GM12878 (cell line): ENCODE data around the gene ARID3A. TPM values are rescaled to one million over a fixed set of nuclear protein-coding genes. Genes with fewer than 3 reads are reported as not detected.

Experiments
- ATAC-seq: fragments of 200-7000 bp; cut with Tn5 transposase; 3 replicates; pipeline ENCODE4 v1.9.1; 2020; ENCODE audit warnings: mild to moderate bottlenecking, moderate library complexity
- BruUV-seq: library from RNA; stranded (reverse); fragments of 400-500 nt; replicated peaks from 2 replicates; lab custom pipeline; 2021; lab: Mats Ljungman, UMichigan
- CTCF ChIA-PET: fragments of 300-600 bp; sonication (Branson Sonifier 250); formaldehyde crosslinking; extraction: SDS; loops from one replicate; lab custom pipeline; 2021; ENCODE audit warnings: inconsistent platforms; lab: Yijun Ruan, JAX
- POLR2A ChIA-PET: fragments of 350-600 bp; formaldehyde crosslinking; extraction: SDS; loops from one replicate; lab custom pipeline; 2021; ENCODE audit warnings: inconsistent platforms; lab: Charles Lee
- RAD21 ChIA-PET: fragments of 300-600 bp; sonication (Branson Sonifier 250); formaldehyde crosslinking; loops from one replicate; lab custom pipeline; 2023; ENCODE audit warnings: antibody characterized with exemption; ENCODE audit not compliant: unreplicated experiment; lab: Charles Lee
- SMC1A ChIA-PET: fragments of 300-600 bp; sonication (Branson Sonifier 250); formaldehyde crosslinking; loops from one replicate; lab custom pipeline; 2023; ENCODE audit not compliant: unreplicated experiment, uncharacterized antibody; lab: Charles Lee
- DNase-seq: peaks from one replicate; pipeline ENCODE4 v3.0.0-alpha.2; 2011; ENCODE audit warnings: low read depth, low spot score
- FAIRE-seq: peaks from 3 replicates; lab custom pipeline; 2011; peaks lifted over from hg19 to GRCh38; lab: Jason Lieb, UNC
- H2AFZ ChIP-seq: 2 replicates; pipeline ENCODE4 v1.6.0; 2011; ENCODE audit warnings: low read depth, low read length, control low read depth; ENCODE audit not compliant: control insufficient read depth
- H3K27ac ChIP-seq: 2 replicates; pipeline ENCODE4 v1.5.1; 2011; ENCODE audit warnings: control low read depth; ENCODE audit not compliant: control insufficient read depth, insufficient read depth
- H3K27me3 ChIP-seq, 2 experiments: replicated peaks in 1 of 2; 2 replicates each; pipeline versions ENCODE4 v1.6.0 to v1.6.1; 2011; ENCODE audit warnings: low read length in 1 of 2; ENCODE audit not compliant: control insufficient read depth in 2 of 2, insufficient read depth in 2 of 2
- H3K36me3 ChIP-seq, 2 experiments: 2 replicates each; pipeline ENCODE4 v1.5.1; 2011; ENCODE audit warnings: low read length in 1 of 2; ENCODE audit not compliant: control insufficient read depth in 2 of 2, insufficient read depth in 2 of 2
- H3K4me1 ChIP-seq: 2 replicates; pipeline ENCODE4 v1.6.1; 2011; ENCODE audit warnings: mild to moderate bottlenecking, low read length, moderate library complexity, mixed read lengths; ENCODE audit not compliant: control insufficient read depth, insufficient read depth
- H3K4me2 ChIP-seq: 2 replicates; pipeline ENCODE4 v1.6.0; 2011; ENCODE audit warnings: control low read depth; ENCODE audit not compliant: control insufficient read depth, insufficient read depth
- H3K4me3 ChIP-seq: fragments of 200-600 bp; sonication (generic); 2 replicates; pipeline ENCODE4 v1.5.1; 2016
- H3K79me2 ChIP-seq: 2 replicates; pipeline ENCODE4 v1.6.0; 2011; ENCODE audit warnings: low read length; ENCODE audit not compliant: control insufficient read depth, insufficient read depth
- H3K9ac ChIP-seq: 2 replicates; pipeline ENCODE4 v1.8.0; 2011; ENCODE audit warnings: low read length, control low read depth, mixed read lengths; ENCODE audit not compliant: control insufficient read depth, insufficient read depth
- H3K9me3 ChIP-seq: replicated peaks from 3 replicates; pipeline ENCODE4 v1.5.1; 2011; ENCODE audit warnings: mild to moderate bottlenecking, low read length; ENCODE audit not compliant: control insufficient read depth, insufficient read depth
- H4K20me1 ChIP-seq: 2 replicates; pipeline ENCODE4 v1.6.0; 2011; ENCODE audit not compliant: control insufficient read depth, insufficient read depth
- CBFB ChIP-seq: IDR thresholded peaks from 2 replicates; pipeline ENCODE4 v1.6.1; 2016; ENCODE audit warnings: antibody characterized with exemption, low read depth
- HDAC2 ChIP-seq: fragments of 200-600 bp; sonication (generic); IDR thresholded peaks from 2 replicates; pipeline ENCODE4 v1.6.1; 2017
- IKZF1 ChIP-seq: fragments of 450-650 bp; conservative IDR thresholded peaks from 2 replicates; pipeline ENCODE4 v1.6.1; 2017; ENCODE audit warnings: antibody characterized with exemption, mild to moderate bottlenecking
- NR2C1 ChIP-seq: fragments of 450-650 bp; IDR thresholded peaks from 2 replicates; pipeline ENCODE4 v1.6.1; 2017; ENCODE audit warnings: antibody characterized with exemption, mild to moderate bottlenecking, moderate library complexity
- RELA ChIP-seq: fragments of 450-650 bp; IDR thresholded peaks from 2 replicates; pipeline ENCODE4 v1.8.0; 2014; ENCODE audit warnings: borderline replicate concordance; ENCODE audit not compliant: partially characterized antibody
- SMARCA5 ChIP-seq: fragments of 450-650 bp; IDR thresholded peaks from 2 replicates; pipeline ENCODE4 v1.6.1; 2017; ENCODE audit warnings: mild to moderate bottlenecking
- SMC3 ChIP-seq: IDR thresholded peaks from 2 replicates; pipeline ENCODE4 v1.6.1; 2011; ENCODE audit warnings: low read length, improper control_type of control experiment, borderline replicate concordance
- ZNF207 ChIP-seq: fragments of 450-650 bp; IDR thresholded peaks from 2 replicates; pipeline ENCODE4 v1.6.1; 2014; ENCODE audit warnings: antibody characterized with exemption, mild to moderate bottlenecking, borderline replicate concordance
- WGBS: methylation state at CpG from one replicate; pipeline ENCODE4 v1.1.6; 2016; ENCODE audit warnings: low lambda C conversion rate; ENCODE audit not compliant: insufficient replicate concordance, insufficient coverage; ENCODE audit errors: missing lambda C conversion rate; 5-methylcytosine and 5-hydroxymethylcytosine counted together
- in situ Hi-C: fragments of 300-500 bp; cut with MboI; formaldehyde crosslinking; loops from 9 replicates; pipeline ENCODE4 v1.14.3; 2018; ENCODE audit warnings: mixed read lengths
- intact Hi-C: fragments of 100-400 bp; cut with micrococcal nuclease; formaldehyde crosslinking; loops from one replicate; pipeline ENCODE4 v1.14.2; 2022; ENCODE audit not compliant: unreplicated experiment
- polyA plus RNA-seq, 11 experiments: library from polyadenylated mRNA; depleted of rRNA in 4 of 11; unstranded in 6 of 11; stranded (reverse) in 5 of 11; fragments of >200 nt; fragmentation: Nextera tagmentation in 4 of 11; fragmentation: Illumina TruSeq in 1 of 11; extraction: Ambion mirVana in 4 of 11; extraction: Trizol in 1 of 11; gene quantifications; 1 replicate in 1 of 11; 2 replicates in 10 of 11; pipeline versions ENCODE4 v1.2.1 to v1.2.3, GENCODE V29; 2011 to 2016; ENCODE audit warnings: inconsistent platforms in 2 of 11, missing spikeins in 2 of 11, low read depth in 1 of 11
- total RNA-seq, 4 experiments: library from RNA; depleted of rRNA in 3 of 4; stranded (reverse); fragments of >200 nt in 3 of 4; fragmentation: Illumina TruSeq in 1 of 4; extraction: Trizol in 1 of 4; gene quantifications; 2 replicates each; pipeline versions ENCODE4 v1.2.1 to v1.2.3, GENCODE V29; 2013 to 2021
- TF ChIP-seq, protein P1 (sequence below): fragments of 450-650 bp; IDR thresholded peaks from 2 replicates; pipeline ENCODE4 v1.6.1; 2017; ENCODE audit warnings: mild to moderate bottlenecking, moderate library complexity
- TF ChIP-seq, protein P2 (sequence below): IDR thresholded peaks from 2 replicates; pipeline ENCODE4 v1.6.1; 2012; ENCODE audit warnings: low read depth, low read length, improper control_type of control experiment
- TF ChIP-seq, protein P3 (sequence below): fragments of 450-650 bp; formaldehyde crosslinking; IDR thresholded peaks from 2 replicates; pipeline ENCODE4 v1.5.0; 2022; ENCODE audit warnings: mild to moderate bottlenecking, missing genetic modification characterization
- TF ChIP-seq, protein P4 (sequence below): IDR thresholded peaks from 2 replicates; pipeline ENCODE4 v1.6.1; 2012; ENCODE audit warnings: low read depth, low read length, improper control_type of control experiment

The ARID3A gene
- total and polyA plus RNA-seq, 10 of the 15 experiments (the other 5 are each of a cell fraction or from before 2014, with no cell fraction given) = 0.76 to 70.0 (median 16.7) TPM

DNA sequence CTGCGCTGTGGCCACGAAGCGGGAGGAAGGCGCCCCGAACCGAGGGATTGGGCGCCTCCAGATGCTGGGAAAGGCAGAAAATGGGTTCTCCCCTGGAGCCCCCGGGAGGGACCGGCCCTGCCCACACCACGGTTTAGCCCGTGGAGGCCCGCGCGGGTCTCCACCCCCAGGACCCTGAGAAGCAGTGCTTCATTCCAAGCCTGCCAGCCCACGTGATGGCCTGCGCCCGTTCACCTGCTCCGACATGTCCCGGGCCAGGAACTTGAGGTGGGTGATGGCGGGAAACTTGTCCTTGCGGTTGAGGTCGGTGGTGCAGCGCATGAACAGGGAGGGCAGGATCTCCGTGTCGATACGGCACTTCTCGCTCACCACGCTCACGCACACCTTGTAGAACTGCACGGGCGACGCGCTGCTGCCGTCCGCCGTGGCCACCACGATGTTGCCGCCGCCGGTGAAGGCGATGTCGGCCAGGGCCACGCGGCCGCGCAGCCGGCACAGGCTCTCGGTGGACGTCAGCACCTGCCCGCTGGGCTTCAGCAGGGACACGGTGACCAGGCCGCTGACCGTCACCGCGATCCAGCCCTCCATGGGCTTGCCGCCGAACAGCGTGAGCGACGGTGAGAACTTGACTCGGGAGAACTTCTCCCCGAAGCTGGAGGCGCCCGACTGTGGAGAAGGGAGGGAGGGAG lies 40.2 kb upstream of the ARID3A start (continued):
- TF ChIP-seq, protein P1, sequence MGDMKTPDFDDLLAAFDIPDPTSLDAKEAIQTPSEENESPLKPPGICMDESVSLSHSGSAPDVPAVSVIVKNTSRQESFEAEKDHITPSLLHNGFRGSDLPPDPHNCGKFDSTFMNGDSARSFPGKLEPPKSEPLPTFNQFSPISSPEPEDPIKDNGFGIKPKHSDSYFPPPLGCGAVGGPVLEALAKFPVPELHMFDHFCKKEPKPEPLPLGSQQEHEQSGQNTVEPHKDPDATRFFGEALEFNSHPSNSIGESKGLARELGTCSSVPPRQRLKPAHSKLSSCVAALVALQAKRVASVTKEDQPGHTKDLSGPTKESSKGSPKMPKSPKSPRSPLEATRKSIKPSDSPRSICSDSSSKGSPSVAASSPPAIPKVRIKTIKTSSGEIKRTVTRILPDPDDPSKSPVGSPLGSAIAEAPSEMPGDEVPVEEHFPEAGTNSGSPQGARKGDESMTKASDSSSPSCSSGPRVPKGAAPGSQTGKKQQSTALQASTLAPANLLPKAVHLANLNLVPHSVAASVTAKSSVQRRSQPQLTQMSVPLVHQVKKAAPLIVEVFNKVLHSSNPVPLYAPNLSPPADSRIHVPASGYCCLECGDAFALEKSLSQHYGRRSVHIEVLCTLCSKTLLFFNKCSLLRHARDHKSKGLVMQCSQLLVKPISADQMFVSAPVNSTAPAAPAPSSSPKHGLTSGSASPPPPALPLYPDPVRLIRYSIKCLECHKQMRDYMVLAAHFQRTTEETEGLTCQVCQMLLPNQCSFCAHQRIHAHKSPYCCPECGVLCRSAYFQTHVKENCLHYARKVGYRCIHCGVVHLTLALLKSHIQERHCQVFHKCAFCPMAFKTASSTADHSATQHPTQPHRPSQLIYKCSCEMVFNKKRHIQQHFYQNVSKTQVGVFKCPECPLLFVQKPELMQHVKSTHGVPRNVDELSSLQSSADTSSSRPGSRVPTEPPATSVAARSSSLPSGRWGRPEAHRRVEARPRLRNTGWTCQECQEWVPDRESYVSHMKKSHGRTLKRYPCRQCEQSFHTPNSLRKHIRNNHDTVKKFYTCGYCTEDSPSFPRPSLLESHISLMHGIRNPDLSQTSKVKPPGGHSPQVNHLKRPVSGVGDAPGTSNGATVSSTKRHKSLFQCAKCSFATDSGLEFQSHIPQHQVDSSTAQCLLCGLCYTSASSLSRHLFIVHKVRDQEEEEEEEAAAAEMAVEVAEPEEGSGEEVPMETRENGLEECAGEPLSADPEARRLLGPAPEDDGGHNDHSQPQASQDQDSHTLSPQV = no peak

DNA sequence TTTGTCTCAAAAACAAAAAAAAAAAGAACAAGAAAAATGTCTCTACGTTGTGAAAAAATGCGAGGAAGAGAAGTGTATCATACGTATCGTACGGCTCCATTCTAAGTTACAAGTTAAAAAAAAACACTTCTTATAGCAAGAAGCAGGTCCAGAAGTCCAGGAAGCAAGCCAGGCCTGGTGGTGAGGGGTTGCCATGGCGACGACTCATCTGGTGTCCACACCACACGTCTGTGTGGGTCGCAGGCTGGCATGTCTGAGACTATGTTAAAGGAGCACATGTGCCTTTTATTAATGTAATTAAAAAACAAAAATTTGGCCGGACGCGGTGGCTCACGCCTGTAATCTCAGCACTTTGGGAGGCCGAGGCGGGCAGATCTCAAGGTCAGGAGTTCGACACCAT lies 38.8 kb upstream of the ARID3A start:
- no peak for DNase-seq
- Histone ChIP-seq H3K4me2 (no peak overlapping the region), H3K36me3 (peaks cover 0 to 3% of the 10 kb centered on the region in 2 experiments; a peak in 3 of 4 replicates), H3K9me3 (no peaks in the 10 kb centered on the region), H3K27me3 (no peaks in the 10 kb centered on the region), H3K27ac (no peak overlapping the region), H3K4me3 (no peak overlapping the region), H4K20me1 (no peaks in the 10 kb centered on the region), H3K9ac (no peak overlapping the region), H3K4me1 (no peaks in the 10 kb centered on the region), H2AFZ (no peak overlapping the region), H3K79me2 (peaks cover 2% of the 10 kb centered on the region)
- TF ChIP-seq, protein P2, sequence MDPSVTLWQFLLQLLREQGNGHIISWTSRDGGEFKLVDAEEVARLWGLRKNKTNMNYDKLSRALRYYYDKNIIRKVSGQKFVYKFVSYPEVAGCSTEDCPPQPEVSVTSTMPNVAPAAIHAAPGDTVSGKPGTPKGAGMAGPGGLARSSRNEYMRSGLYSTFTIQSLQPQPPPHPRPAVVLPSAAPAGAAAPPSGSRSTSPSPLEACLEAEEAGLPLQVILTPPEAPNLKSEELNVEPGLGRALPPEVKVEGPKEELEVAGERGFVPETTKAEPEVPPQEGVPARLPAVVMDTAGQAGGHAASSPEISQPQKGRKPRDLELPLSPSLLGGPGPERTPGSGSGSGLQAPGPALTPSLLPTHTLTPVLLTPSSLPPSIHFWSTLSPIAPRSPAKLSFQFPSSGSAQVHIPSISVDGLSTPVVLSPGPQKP = no peak
- TF ChIP-seq, protein P3, sequence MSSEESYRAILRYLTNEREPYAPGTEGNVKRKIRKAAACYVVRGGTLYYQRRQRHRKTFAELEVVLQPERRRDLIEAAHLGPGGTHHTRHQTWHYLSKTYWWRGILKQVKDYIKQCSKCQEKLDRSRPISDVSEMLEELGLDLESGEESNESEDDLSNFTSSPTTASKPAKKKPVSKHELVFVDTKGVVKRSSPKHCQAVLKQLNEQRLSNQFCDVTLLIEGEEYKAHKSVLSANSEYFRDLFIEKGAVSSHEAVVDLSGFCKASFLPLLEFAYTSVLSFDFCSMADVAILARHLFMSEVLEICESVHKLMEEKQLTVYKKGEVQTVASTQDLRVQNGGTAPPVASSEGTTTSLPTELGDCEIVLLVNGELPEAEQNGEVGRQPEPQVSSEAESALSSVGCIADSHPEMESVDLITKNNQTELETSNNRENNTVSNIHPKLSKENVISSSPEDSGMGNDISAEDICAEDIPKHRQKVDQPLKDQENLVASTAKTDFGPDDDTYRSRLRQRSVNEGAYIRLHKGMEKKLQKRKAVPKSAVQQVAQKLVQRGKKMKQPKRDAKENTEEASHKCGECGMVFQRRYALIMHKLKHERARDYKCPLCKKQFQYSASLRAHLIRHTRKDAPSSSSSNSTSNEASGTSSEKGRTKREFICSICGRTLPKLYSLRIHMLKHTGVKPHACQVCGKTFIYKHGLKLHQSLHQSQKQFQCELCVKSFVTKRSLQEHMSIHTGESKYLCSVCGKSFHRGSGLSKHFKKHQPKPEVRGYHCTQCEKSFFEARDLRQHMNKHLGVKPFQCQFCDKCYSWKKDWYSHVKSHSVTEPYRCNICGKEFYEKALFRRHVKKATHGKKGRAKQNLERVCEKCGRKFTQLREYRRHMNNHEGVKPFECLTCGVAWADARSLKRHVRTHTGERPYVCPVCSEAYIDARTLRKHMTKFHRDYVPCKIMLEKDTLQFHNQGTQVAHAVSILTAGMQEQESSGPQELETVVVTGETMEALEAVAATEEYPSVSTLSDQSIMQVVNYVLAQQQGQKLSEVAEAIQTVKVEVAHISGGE (CRISPR knock-in tag) = no peak
- TF ChIP-seq NR2C1 = no peak
- TF ChIP-seq CBFB = no peak
- TF ChIP-seq RELA = no peak
- TF ChIP-seq, protein P4, sequence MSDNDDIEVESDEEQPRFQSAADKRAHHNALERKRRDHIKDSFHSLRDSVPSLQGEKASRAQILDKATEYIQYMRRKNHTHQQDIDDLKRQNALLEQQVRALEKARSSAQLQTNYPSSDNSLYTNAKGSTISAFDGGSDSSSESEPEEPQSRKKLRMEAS = no peak
- no peak for TF ChIP-seq IKZF1
- no peak for TF ChIP-seq SMARCA5
- TF ChIP-seq SMC3 = no peak
- no peak for TF ChIP-seq HDAC2
- no peak for TF ChIP-seq ZNF207
- ChIA-PET POLR2A (no interaction called here), SMC1A (no interaction called here), CTCF (no interaction called here), RAD21 (no interaction called here)
- FAIRE-seq = no peak
- in situ Hi-C loops = no loop called here
- no peak for ATAC-seq
- BruUV-seq = no TSS peak
- 94% methylated on average over 15 of the region's 16 CpGs for WGBS
- intact Hi-C loops = no loop called here
